Smooth muscle cell of the brain vasculature (primary cell): Measurements from ENCODE around the gene TRAF2.
"Not testable (repeated sequence)": the region's sequence is repeated elsewhere in the genome, so short reads cannot be mapped to it uniquely, and the experiment has no call there.

Source experiments
- DNase-seq: peaks from one replicate; pipeline ENCODE4 v3.0.0-alpha.2; 2012; ENCODE audit warnings: low read depth, low spot score

TRAF2 gene

GRCh38 chr9:136857581-136858412 is 28.5 kb upstream of the TRAF2 start:
- no peak for DNase-seq

GRCh38 chr9:136858452-136858843 is 27.9 kb upstream of the TRAF2 start:
- no peak for DNase-seq

GRCh38 chr9:136858844-136859757 is 27.2 kb upstream of the TRAF2 start:
- no peak for DNase-seq

GRCh38 chr9:136860529-136860928 is 25.8 kb upstream of the TRAF2 start:
- DNase-seq = no peak

- DNase-seq = no peak
Measured at GRCh38 chr9:136860933-136861873, 25.1 kb upstream of the TRAF2 start.

- no peak for DNase-seq
Measured at GRCh38 chr9:136861874-136862457, 24.4 kb upstream of the TRAF2 start.

- no peak for DNase-seq
Measured at GRCh38 chr9:136862849-136863622, 23.3 kb upstream of the TRAF2 start.

- DNase-seq = no peak
Measured at GRCh38 chr9:136863623-136864273, 22.6 kb upstream of the TRAF2 start.

GRCh38 chr9:136865041-136865767 is 21.1 kb upstream of the TRAF2 start:
- no peak for DNase-seq

GRCh38 chr9:136865768-136866103 is 20.6 kb upstream of the TRAF2 start:
- DNase-seq = no peak

GRCh38 chr9:136866898-136867421 is 19.4 kb upstream of the TRAF2 start:
- not testable (repeated sequence) for DNase-seq

- no peak for DNase-seq
Measured at GRCh38 chr9:136867480-136867879, 18.8 kb upstream of the TRAF2 start.

GRCh38 chr9:136867917-136868316 is 18.4 kb upstream of the TRAF2 start:
- no peak for DNase-seq

- no peak for DNase-seq
Measured at GRCh38 chr9:136868644-136869043, 17.7 kb upstream of the TRAF2 start.

- DNase-seq = not testable (repeated sequence)
Measured at GRCh38 chr9:136869611-136870010, 16.7 kb upstream of the TRAF2 start.

- no peak for DNase-seq
Measured at GRCh38 chr9:136875155-136875554, 11.2 kb upstream of the TRAF2 start.

GRCh38 chr9:136876476-136876875 is 9.8 kb upstream of the TRAF2 start:
- no peak for DNase-seq

GRCh38 chr9:136880651-136881050 is 5.7 kb upstream of the TRAF2 start:
- no peak for DNase-seq

GRCh38 chr9:136881691-136882108 is 4.6 kb upstream of the TRAF2 start:
- DNase-seq = no peak
